22Rv1 (cell line): ENCODE measurements around the gene INPP5B.
A peak's percentile ranks its signal among the peaks of the same experiment; 100 is the strongest.

Source experiments
- H3K27ac ChIP-seq: fragments of 450-650 bp; 2 replicates; pipeline ENCODE4 v1.5.1; 2017
- ZFX ChIP-seq: fragments of 450-650 bp; IDR thresholded peaks from 2 replicates; pipeline ENCODE4 v1.6.1; 2017; ENCODE audit warnings: antibody characterized with exemption, borderline replicate concordance
- TF ChIP-seq, protein P1 (sequence below): fragments of 450-650 bp; IDR thresholded peaks from 2 replicates; pipeline ENCODE4 v1.5.1; 2017; ENCODE audit warnings: mild to moderate bottlenecking

Gene INPP5B

DNA sequence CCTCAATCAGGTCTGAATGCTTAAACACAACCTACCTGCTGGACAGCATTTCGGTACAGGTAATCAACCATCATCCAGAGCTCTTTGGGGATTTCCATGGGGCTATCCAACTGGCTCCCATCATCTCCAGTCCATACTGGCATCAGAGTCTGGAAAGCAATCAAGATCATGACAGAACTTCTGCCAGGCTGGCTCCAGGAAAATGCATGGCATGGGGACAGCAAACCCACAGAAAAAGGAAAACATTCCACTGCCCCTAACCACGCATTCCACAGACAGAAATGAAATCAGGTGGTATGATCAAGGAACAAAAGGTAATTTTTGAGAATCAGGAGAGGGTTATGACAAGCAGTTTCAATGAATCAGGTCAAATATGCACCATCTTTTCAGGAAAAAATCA lies 78.4 kb downstream of the INPP5B start:
- TF ChIP-seq, protein P1, sequence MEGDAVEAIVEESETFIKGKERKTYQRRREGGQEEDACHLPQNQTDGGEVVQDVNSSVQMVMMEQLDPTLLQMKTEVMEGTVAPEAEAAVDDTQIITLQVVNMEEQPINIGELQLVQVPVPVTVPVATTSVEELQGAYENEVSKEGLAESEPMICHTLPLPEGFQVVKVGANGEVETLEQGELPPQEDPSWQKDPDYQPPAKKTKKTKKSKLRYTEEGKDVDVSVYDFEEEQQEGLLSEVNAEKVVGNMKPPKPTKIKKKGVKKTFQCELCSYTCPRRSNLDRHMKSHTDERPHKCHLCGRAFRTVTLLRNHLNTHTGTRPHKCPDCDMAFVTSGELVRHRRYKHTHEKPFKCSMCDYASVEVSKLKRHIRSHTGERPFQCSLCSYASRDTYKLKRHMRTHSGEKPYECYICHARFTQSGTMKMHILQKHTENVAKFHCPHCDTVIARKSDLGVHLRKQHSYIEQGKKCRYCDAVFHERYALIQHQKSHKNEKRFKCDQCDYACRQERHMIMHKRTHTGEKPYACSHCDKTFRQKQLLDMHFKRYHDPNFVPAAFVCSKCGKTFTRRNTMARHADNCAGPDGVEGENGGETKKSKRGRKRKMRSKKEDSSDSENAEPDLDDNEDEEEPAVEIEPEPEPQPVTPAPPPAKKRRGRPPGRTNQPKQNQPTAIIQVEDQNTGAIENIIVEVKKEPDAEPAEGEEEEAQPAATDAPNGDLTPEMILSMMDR = no peak
- TF ChIP-seq ZFX = no peak
- H3K27ac ChIP-seq = no peak overlapping the region

DNA sequence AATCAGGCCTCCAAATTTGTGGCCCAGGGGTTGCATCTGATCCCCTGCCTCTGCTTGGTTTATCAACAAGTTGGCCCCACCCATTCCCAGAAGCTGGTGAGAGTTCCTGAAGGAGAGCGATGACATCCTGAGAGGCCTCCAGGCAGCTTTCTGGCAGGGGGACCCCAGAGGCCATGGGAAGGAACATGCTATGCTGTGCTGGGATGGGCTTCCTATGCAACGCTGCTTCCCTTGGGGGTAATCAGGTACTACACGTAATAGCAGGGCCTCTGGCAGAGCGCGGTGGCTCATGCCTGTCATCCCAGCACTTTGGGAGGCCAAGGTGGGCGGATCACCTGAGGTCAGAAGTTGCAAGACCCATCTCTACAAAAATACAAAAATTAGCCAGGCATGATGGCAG lies 79.1 kb downstream of the INPP5B start:
- H3K27ac ChIP-seq = no peak overlapping the region
- TF ChIP-seq, protein P1 = no peak
- no peak for TF ChIP-seq ZFX

- H3K27ac ChIP-seq = no peak overlapping the region
- TF ChIP-seq, protein P1 = no peak
- no peak for TF ChIP-seq ZFX
These were observed 80.4 kb downstream of the INPP5B start for GRCh38 chr1:37866491-37866890.

DNA sequence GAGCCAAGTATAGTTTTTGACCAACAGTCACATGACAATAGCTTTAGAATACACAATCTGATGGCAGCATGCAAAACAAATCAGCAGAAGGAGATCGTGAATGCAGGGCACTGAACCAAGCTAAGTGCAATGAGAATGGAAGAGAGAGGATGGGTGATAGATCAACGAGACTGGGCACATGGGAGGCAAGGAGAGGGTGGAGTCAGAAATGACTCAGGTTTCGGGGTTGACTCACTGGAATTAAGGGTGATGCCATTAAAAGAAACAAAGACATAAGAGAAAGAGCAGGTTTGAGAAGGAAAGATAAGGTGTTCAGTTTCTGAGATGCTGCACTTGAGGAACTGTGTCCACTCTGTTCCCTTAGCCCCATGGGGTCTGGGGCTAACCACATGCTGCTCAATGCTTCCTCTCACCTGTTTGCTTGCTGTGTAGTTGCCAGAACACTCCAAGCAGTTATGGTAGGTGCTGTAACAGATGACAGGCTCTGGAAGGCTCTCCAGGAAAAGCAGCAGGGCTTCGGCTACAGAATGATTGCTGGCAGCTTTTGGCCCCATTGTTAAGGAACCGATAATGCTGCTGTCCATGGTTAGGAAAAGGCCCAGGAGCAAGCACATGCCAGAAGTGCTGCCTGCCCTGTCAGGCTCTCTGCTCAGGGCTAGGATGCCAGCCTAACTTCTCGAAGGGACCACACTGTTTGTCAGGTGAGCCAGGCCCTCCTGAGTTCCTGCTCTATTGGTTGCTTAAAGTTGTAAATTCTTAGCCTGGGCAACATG lies 81.3 kb downstream of the INPP5B start:
- TF ChIP-seq, protein P1 = no peak
- TF ChIP-seq ZFX = no peak
- H3K27ac ChIP-seq = no peak overlapping the region

GRCh38 chr1:37862330-37862729 lies 84.5 kb downstream of the INPP5B start:
- TF ChIP-seq, protein P1 = no peak
- TF ChIP-seq ZFX = no peak
- peak overlapping the region; percentile 55 for H3K27ac ChIP-seq

DNA sequence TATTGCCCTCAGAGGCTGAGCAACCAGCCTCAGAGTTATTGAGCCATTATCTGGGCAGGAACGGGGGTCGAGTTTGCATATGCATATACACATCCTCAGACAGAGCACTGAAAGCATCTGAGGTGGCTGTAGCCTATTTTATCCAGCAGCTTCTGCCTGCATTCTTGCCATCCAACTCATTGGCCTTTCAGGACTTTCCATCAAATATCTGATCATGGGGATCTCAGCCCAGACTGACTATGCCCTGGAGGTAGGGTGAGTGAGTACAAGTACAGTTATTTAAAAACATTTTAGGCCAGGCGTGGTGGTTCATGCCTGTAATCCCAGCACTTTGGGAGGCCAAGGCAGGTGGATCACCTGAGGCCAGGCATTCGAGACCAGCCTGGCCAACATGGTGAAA lies 85.7 kb downstream of the INPP5B start:
- H3K27ac ChIP-seq = peak overlapping the region; percentile 55
- TF ChIP-seq ZFX = no peak
- TF ChIP-seq, protein P1 = no peak

- peak overlapping the region; percentile 91 for H3K27ac ChIP-seq
- TF ChIP-seq ZFX = no peak
- TF ChIP-seq, protein P1 = peak; percentile 74
These were observed 86.5 kb downstream of the INPP5B start for GRCh38 chr1:37860346-37860666.
